MCF 10A (cell line): ENCODE results near the gene THOC5. TPM values are rescaled to one million over a fixed set of nuclear protein-coding genes. Genes with fewer than 3 reads are reported as not detected.

Experiments used
- BruUV-seq: library from RNA; stranded (reverse); fragments of 400-500 nt; replicated peaks from 2 replicates; lab custom pipeline; 2021; lab: Mats Ljungman, UMichigan
- CTCF ChIA-PET: fragments of 300-600 bp; sonication (Branson Sonifier 250); formaldehyde crosslinking; extraction: SDS; loops from one replicate; lab custom pipeline; 2021; ENCODE audit warnings: antibody characterized with exemption, inconsistent platforms; lab: Yijun Ruan, JAX
- POLR2A ChIA-PET: fragments of 300-600, 350-650 bp; sonication (Branson Sonifier 250); formaldehyde crosslinking; extraction: SDS; loops from one replicate; lab custom pipeline; 2020; ENCODE audit warnings: antibody characterized with exemption, inconsistent platforms; lab: Yijun Ruan, JAX
- DNase-seq: peaks from one replicate; pipeline ENCODE4 v3.0.0-alpha.2; 2018; ENCODE audit not compliant: unreplicated experiment
- H3K27ac Mint-ChIP-seq: one replicate; pipeline ENCODE4 v1.8.0; 2022; ENCODE audit warnings: mild to moderate bottlenecking, low read depth, mixed read lengths; ENCODE audit not compliant: unreplicated experiment
- H3K27me3 Mint-ChIP-seq: one replicate; pipeline ENCODE4 v1.8.0; 2022; ENCODE audit warnings: mixed read lengths; ENCODE audit not compliant: insufficient read depth, unreplicated experiment
- H3K36me3 Mint-ChIP-seq: one replicate; pipeline ENCODE4 v1.8.0; 2022; ENCODE audit warnings: mild to moderate bottlenecking, moderate library complexity, mixed read lengths; ENCODE audit not compliant: insufficient read depth, unreplicated experiment
- H3K4me1 Mint-ChIP-seq: one replicate; pipeline ENCODE4 v1.8.0; 2022; ENCODE audit warnings: mixed read lengths; ENCODE audit not compliant: insufficient read depth, unreplicated experiment
- H3K4me3 Mint-ChIP-seq: one replicate; pipeline ENCODE4 v1.8.0; 2022; ENCODE audit warnings: mild to moderate bottlenecking, moderate library complexity, mixed read lengths; ENCODE audit not compliant: unreplicated experiment
- H3K9me3 Mint-ChIP-seq: one replicate; pipeline ENCODE4 v1.8.0; 2022; ENCODE audit warnings: mixed read lengths; ENCODE audit not compliant: unreplicated experiment
- CTCF ChIP-seq: fragments of 200-600 bp; IDR thresholded peaks from one replicate; pipeline ENCODE4 v1.8.0; 2022; ENCODE audit warnings: antibody characterized with exemption, mild to moderate bottlenecking; ENCODE audit not compliant: unreplicated experiment
- intact Hi-C: fragments of 100-400 bp; cut with micrococcal nuclease; formaldehyde crosslinking; loops from 2 replicates; pipeline ENCODE4 v1.14.1; 2022
- total RNA-seq: library from RNA; stranded (reverse); gene quantifications from 2 replicates; pipeline ENCODE4 v1.2.3, GENCODE V29; 2022

THOC5 gene
- total RNA-seq, 1 experiment from 2014 or later = 51.3 TPM

GRCh38 chr22:29461263-29461662, 92.3 kb downstream of the THOC5 start:
- no peak for DNase-seq
- BruUV-seq = no TSS peak
- ChIA-PET CTCF (no interaction called here), POLR2A (no interaction called here)
- H3K4me1 Mint-ChIP-seq = peaks cover 4% of the 10 kb centered on the region
- H3K9me3 Mint-ChIP-seq = no peaks in the 10 kb centered on the region
- H3K27ac Mint-ChIP-seq = no peak overlapping the region
- H3K4me3 Mint-ChIP-seq = no peak overlapping the region
- no peak for TF ChIP-seq CTCF
- no peaks in the 10 kb centered on the region for H3K36me3 Mint-ChIP-seq
- no peaks in the 10 kb centered on the region for H3K27me3 Mint-ChIP-seq
- intact Hi-C loops = no loop called here

GRCh38 chr22:29459773-29460172, 93.8 kb downstream of the THOC5 start:
- Mint-ChIP-seq H3K27ac (no peak overlapping the region), H3K9me3 (no peaks in the 10 kb centered on the region), H3K27me3 (no peaks in the 10 kb centered on the region), H3K4me1 (peaks cover 4% of the 10 kb centered on the region), H3K36me3 (no peaks in the 10 kb centered on the region), H3K4me3 (no peak overlapping the region)
- POLR2A ChIA-PET = no interaction called here
- intact Hi-C loops = no loop called here
- CTCF ChIA-PET = interaction anchor here (0.6 to 0.7 kb wide), 2 partner anchors 11 to 174 kb away, joined by 3 read pairs; no protein-coding TSS in a partner anchor
- no TSS peak for BruUV-seq
- no peak for DNase-seq
- no peak for TF ChIP-seq CTCF

GRCh38 chr22:29458551-29458950, 95.0 kb downstream of the THOC5 start:
- no peaks in the 10 kb centered on the region for H3K9me3 Mint-ChIP-seq
- DNase-seq = no peak
- BruUV-seq = no TSS peak
- intact Hi-C loops = no loop called here
- TF ChIP-seq CTCF = no peak
- POLR2A ChIA-PET = interaction anchor here (0.7 to 1.0 kb wide), 2 partner anchors 11 to 16 kb away, joined by 3 read pairs; no protein-coding TSS in a partner anchor
- no peak overlapping the region for H3K27ac Mint-ChIP-seq
- H3K4me3 Mint-ChIP-seq = no peak overlapping the region
- no peaks in the 10 kb centered on the region for H3K36me3 Mint-ChIP-seq
- H3K4me1 Mint-ChIP-seq = peaks cover 4% of the 10 kb centered on the region
- CTCF ChIA-PET = no interaction called here
- H3K27me3 Mint-ChIP-seq = no peaks in the 10 kb centered on the region

- no TSS peak for BruUV-seq
- H3K27ac Mint-ChIP-seq = no peak overlapping the region
Observed at GRCh38 chr22:29457730-29458129, 95.8 kb downstream of the THOC5 start.

More at GRCh38 chr22:29457730-29458129, 95.8 kb downstream of the THOC5 start:
- Mint-ChIP-seq H3K9me3 (no peaks in the 10 kb centered on the region), H3K27me3 (no peaks in the 10 kb centered on the region), H3K4me1 (peaks cover 4% of the 10 kb centered on the region), H3K36me3 (no peaks in the 10 kb centered on the region), H3K4me3 (no peak overlapping the region)
- TF ChIP-seq CTCF = no peak
- ChIA-PET CTCF (interaction anchor here (1.3 to 1.5 kb wide), 2 partner anchors 12 to 179 kb away, joined by 4 to 8 read pairs; no protein-coding TSS in a partner anchor), POLR2A (no interaction called here)
- peak; percentile 62 for DNase-seq
- intact Hi-C loops = no loop called here
